H9 (cell line): ENCODE measurements around the gene KCNH2. TPM values are rescaled to one million over a fixed set of nuclear protein-coding genes. Genes with fewer than 3 reads are reported as not detected.
A peak's percentile ranks its signal among the peaks of the same experiment; 100 is the strongest.

ENCODE experiments used
- DNase-seq: peaks from one replicate; pipeline ENCODE4 v3.0.0-alpha.2; 2017
- H2AFZ ChIP-seq: one replicate; pipeline ENCODE4 v1.6.1; 2013; ENCODE audit warnings: mild to moderate bottlenecking, low read length, control low read depth, moderate library complexity
- H2AK5ac ChIP-seq: 2 replicates; pipeline ENCODE4 v1.6.1; 2013; ENCODE audit warnings: low read length, control low read depth, mixed read lengths; ENCODE audit not compliant: insufficient read length
- H2BK120ac ChIP-seq: one replicate; pipeline ENCODE4 v1.6.1; 2013; ENCODE audit warnings: low read depth, mild to moderate bottlenecking, low read length, control low read depth, inconsistent platforms; ENCODE audit not compliant: poor library complexity, severe bottlenecking
- H2BK12ac ChIP-seq: 2 replicates; pipeline ENCODE4 v1.6.1; 2013; ENCODE audit warnings: low read length, control low read depth, mixed read lengths, low read depth; ENCODE audit not compliant: insufficient read length
- H2BK15ac ChIP-seq: 2 replicates; pipeline ENCODE4 v1.6.1; 2013; ENCODE audit warnings: low read depth, low read length, control low read depth
- H2BK20ac ChIP-seq: one replicate; pipeline ENCODE4 v1.6.1; 2013; ENCODE audit warnings: low read depth, mild to moderate bottlenecking, low read length, control low read depth, inconsistent platforms; ENCODE audit not compliant: poor library complexity, severe bottlenecking
- H2BK5ac ChIP-seq: 2 replicates; pipeline ENCODE4 v1.6.1; 2013; ENCODE audit warnings: low read length, control low read depth, mixed read lengths; ENCODE audit not compliant: insufficient read length
- H3K14ac ChIP-seq: 2 replicates; pipeline ENCODE4 v1.6.1; 2013; ENCODE audit warnings: low read length, control low read depth; ENCODE audit not compliant: insufficient read depth
- H3K18ac ChIP-seq: 2 replicates; pipeline ENCODE4 v1.6.1; 2013; ENCODE audit warnings: low read depth, mild to moderate bottlenecking, mixed read lengths, low read length, control low read depth; ENCODE audit not compliant: insufficient read length
- H3K23ac ChIP-seq: 2 replicates; pipeline ENCODE4 v1.6.1; 2013; ENCODE audit warnings: low read length, control low read depth, mixed read lengths, low read depth; ENCODE audit not compliant: insufficient read length
- H3K23me2 ChIP-seq: 2 replicates; pipeline ENCODE4 v1.6.1; 2013; ENCODE audit warnings: low read depth, mild to moderate bottlenecking, mixed read lengths, low read length, control low read depth; ENCODE audit not compliant: insufficient read length, poor library complexity, severe bottlenecking
- H3K27ac ChIP-seq: 2 replicates; pipeline ENCODE4 v1.5.1; 2013; ENCODE audit warnings: low read length, control low read depth, mixed read lengths, low read depth; ENCODE audit not compliant: insufficient read length
- H3K27me3 ChIP-seq: 2 replicates; pipeline ENCODE4 v1.6.1; 2013; ENCODE audit warnings: low read length, control low read depth, inconsistent platforms; ENCODE audit not compliant: insufficient read depth
- H3K4ac ChIP-seq: 2 replicates; pipeline ENCODE4 v1.6.1; 2013; ENCODE audit warnings: low read depth, mild to moderate bottlenecking, control low read depth, inconsistent platforms, low read length, moderate library complexity
- H3K4me1 ChIP-seq: 2 replicates; pipeline ENCODE4 v1.6.1; 2013; ENCODE audit warnings: low read length, control low read depth, inconsistent platforms; ENCODE audit not compliant: insufficient read depth
- H3K4me2 ChIP-seq: 2 replicates; pipeline ENCODE4 v1.6.1; 2013; ENCODE audit warnings: low read length, control low read depth, mixed read lengths; ENCODE audit not compliant: insufficient read length, insufficient read depth
- H3K56ac ChIP-seq: 2 replicates; pipeline ENCODE4 v1.6.1; 2013; ENCODE audit warnings: low read depth, mild to moderate bottlenecking, mixed read lengths, low read length, control low read depth; ENCODE audit not compliant: insufficient read length
- H3K79me1 ChIP-seq: 2 replicates; pipeline ENCODE4 v1.6.1; 2013; ENCODE audit warnings: low read depth, mild to moderate bottlenecking, moderate library complexity, low read length, control low read depth, inconsistent platforms; ENCODE audit not compliant: insufficient read depth, poor library complexity, severe bottlenecking
- H3K79me2 ChIP-seq: 2 replicates; pipeline ENCODE4 v1.6.1; 2013; ENCODE audit warnings: low read length, control low read depth, inconsistent platforms; ENCODE audit not compliant: insufficient read depth
- H3K9ac ChIP-seq: 2 replicates; pipeline ENCODE4 v1.6.1; 2013; ENCODE audit warnings: low read length, control low read depth, mixed read lengths; ENCODE audit not compliant: insufficient read length; ENCODE audit errors: extremely low read depth
- H3K9me3 ChIP-seq: one replicate; pipeline ENCODE4 v1.6.1; 2013; ENCODE audit warnings: low read depth, low read length, inconsistent platforms; ENCODE audit not compliant: control insufficient read depth
- H3T11ph ChIP-seq: one replicate; pipeline ENCODE4 v1.6.1; 2013; ENCODE audit warnings: mild to moderate bottlenecking, low read length, control low read depth, inconsistent platforms
- H4K20me1 ChIP-seq: one replicate; pipeline ENCODE4 v1.6.1; 2013; ENCODE audit not compliant: control insufficient read depth, insufficient read length, insufficient read depth
- H4K5ac ChIP-seq: 2 replicates; pipeline ENCODE4 v1.6.1; 2013; ENCODE audit warnings: low read depth, mild to moderate bottlenecking, mixed read lengths, low read length, control low read depth; ENCODE audit not compliant: insufficient read length
- H4K8ac ChIP-seq: replicated peaks from 2 replicates; pipeline ENCODE4 v1.6.1; 2013; ENCODE audit warnings: low read length, control low read depth, mixed read lengths, low read depth; ENCODE audit not compliant: insufficient read length
- H4K91ac ChIP-seq: 2 replicates; pipeline ENCODE4 v1.6.1; 2013; ENCODE audit warnings: low read depth, mild to moderate bottlenecking, moderate library complexity, mixed read lengths, low read length, control low read depth; ENCODE audit not compliant: insufficient read length
- H3K27ac Mint-ChIP-seq, 3 experiments: 2 replicates in 2 of 3; 3 replicates in 1 of 3; pipeline ENCODE4 v1.8.0; 2020 to 2021; ENCODE audit warnings: mixed read lengths in 3 of 3, mild to moderate bottlenecking in 1 of 3, moderate library complexity in 1 of 3
- H3K27me3 Mint-ChIP-seq: 2 replicates; pipeline ENCODE4 v1.8.0; 2021; ENCODE audit warnings: low read depth, mild to moderate bottlenecking, moderate library complexity, mixed read lengths
- H3K36me3 Mint-ChIP-seq, 3 experiments: 2 replicates in 2 of 3; 3 replicates in 1 of 3; pipeline ENCODE4 v1.8.0; 2020 to 2021; ENCODE audit warnings: low read depth in 3 of 3, mixed read lengths in 3 of 3; ENCODE audit not compliant: insufficient read depth in 1 of 3
- H3K4me1 Mint-ChIP-seq, 2 experiments: 2 replicates each; pipeline ENCODE4 v1.8.0; 2020; ENCODE audit warnings: mixed read lengths in 2 of 2
- H3K4me3 Mint-ChIP-seq, 2 experiments: 2 replicates in 1 of 2; 3 replicates in 1 of 2; pipeline ENCODE4 v1.8.0; 2020 to 2021; ENCODE audit warnings: mild to moderate bottlenecking in 2 of 2, mixed read lengths in 2 of 2, moderate library complexity in 1 of 2
- H3K9me3 Mint-ChIP-seq, 2 experiments: 2 replicates in 1 of 2; 3 replicates in 1 of 2; pipeline ENCODE4 v1.8.0; 2020; ENCODE audit warnings: mild to moderate bottlenecking in 2 of 2, mixed read lengths in 2 of 2, moderate library complexity in 1 of 2
- CTCF ChIP-seq: fragments of 200-600 bp; sonication (generic); conservative IDR thresholded peaks from 3 replicates; pipeline ENCODE4 v1.8.0; 2021; ENCODE audit warnings: antibody characterized with exemption, mild to moderate bottlenecking
- whole genome bisulfite sequencing: extraction: QIAGEN DNeasy Blood & Tissue Kit; methylation state at CpG from one replicate; pipeline ENCODE4 v1.1.7; 2013; ENCODE audit warnings: missing lambda C conversion rate, low lambda C conversion rate, mixed read lengths; ENCODE audit not compliant: insufficient read length; ENCODE audit errors: extremely low coverage; 5-methylcytosine and 5-hydroxymethylcytosine counted together
- total RNA-seq: library from RNA; stranded (reverse); gene quantifications from 2 replicates; pipeline ENCODE4 v1.2.1, GENCODE V29; 2021

The KCNH2 gene
- total RNA-seq, 1 experiment from 2014 or later = 4.5 TPM

GRCh38 chr7:150983893-150984368, 5.8 kb upstream of the KCNH2 start:
- Histone ChIP-seq H3T11ph (no peak overlapping the region), H3K27me3 (no peaks in the 10 kb centered on the region; the same call in 1 of the 2 replicates), H3K27ac (no peak overlapping the region), H2BK15ac (no peak overlapping the region), H2BK120ac (no peak overlapping the region), H3K23ac (no peak overlapping the region), H3K79me2 (no peaks in the 10 kb centered on the region), H3K9me3 (no peaks in the 10 kb centered on the region), H3K4ac (no peak overlapping the region), H4K20me1 (no peaks in the 10 kb centered on the region), H4K91ac (no peak overlapping the region), H4K5ac (no peak overlapping the region), H2BK12ac (no peak overlapping the region), H2BK5ac (no peak overlapping the region), H2AFZ (no peak overlapping the region), H3K56ac (no peak overlapping the region), H3K18ac (no peak overlapping the region), H3K14ac (no peak overlapping the region), H3K23me2 (peaks cover 3% of the 10 kb centered on the region), H2AK5ac (no peak overlapping the region), H3K4me1 (no peaks in the 10 kb centered on the region; the same call in none of the 2 replicates), H4K8ac (no peak overlapping the region), H3K9ac (no peak overlapping the region), H3K79me1 (no peaks in the 10 kb centered on the region), H2BK20ac (no peak overlapping the region), H3K4me2 (no peak overlapping the region)
- no peak overlapping the region for H3K4me3 Mint-ChIP-seq
- H3K36me3 Mint-ChIP-seq = no peaks in the 10 kb centered on the region; a peak in 1 of 7 replicates
- peak; percentile 71 for DNase-seq
- H3K27me3 Mint-ChIP-seq = peaks cover 82% of the 10 kb centered on the region
- WGBS = no CpG with 5 or more reads among the region's 2 CpGs
- H3K27ac Mint-ChIP-seq = no peak overlapping the region
- no peak for TF ChIP-seq CTCF
- no peaks in the 10 kb centered on the region for H3K9me3 Mint-ChIP-seq
- peaks cover 27 to 35% of the 10 kb centered on the region in 2 experiments for H3K4me1 Mint-ChIP-seq
